Measurements from ENCODE around the gene PLCXD1.

PLCXD1 gene

GRCh38 chrX:333611-334311, 52.6 kb downstream of the PLCXD1 start:
- DNase-seq (ENCODE audit: low spot score): no peak

DNA sequence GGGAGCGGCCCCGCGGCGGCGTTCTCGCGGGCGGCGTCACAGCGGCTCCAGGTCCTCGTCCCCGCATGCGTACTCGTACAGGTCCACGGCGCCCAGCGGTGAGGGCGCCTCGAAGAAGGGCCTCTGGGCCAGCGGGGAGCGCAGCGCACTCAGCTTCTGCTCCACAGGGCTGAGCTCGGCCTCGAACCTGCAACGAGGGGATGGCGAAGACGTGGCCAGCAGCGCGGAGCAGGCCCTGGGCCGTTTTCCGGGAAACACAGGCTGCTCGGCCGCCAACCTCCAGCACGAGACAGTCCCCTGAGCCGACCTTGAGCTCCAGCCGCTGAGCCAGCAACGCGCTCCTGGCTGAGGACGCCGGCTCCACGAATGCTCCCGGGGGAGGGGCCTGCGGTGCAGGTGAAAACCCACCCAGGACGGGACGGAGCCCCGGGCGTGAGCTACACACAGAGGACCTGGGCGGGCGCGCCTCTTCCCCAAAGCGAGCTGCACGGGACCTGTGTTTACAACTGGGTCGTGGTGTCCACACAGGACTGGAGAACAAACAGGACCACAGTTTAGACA, 53.2 kb downstream of the PLCXD1 start:
- DNase-seq (ENCODE audit: low spot score): no peak

- no peak for DNase-seq (ENCODE audit: low spot score)
Observed at GRCh38 chrX:334971-335757, 54.0 kb downstream of the PLCXD1 start.

DNA sequence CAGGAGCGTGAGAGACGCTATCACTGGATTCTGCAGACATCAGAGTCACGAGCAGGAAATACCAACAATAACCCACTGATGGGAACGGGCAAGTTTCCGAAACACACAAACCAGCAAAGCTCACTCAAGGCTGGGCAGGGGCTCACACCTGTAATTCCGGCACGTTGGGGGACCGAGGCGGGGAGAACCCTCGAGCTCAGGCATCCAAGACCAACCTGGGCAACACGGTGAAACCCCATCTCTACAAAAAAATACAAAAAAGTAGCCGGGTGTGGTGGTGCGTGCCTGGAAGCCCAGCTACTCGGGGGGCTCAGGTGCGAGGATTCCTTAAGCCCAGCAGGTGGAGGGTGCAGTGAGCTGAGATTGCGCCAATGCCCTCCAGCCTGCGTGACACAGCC, 54.6 kb downstream of the PLCXD1 start:
- DNase-seq (ENCODE audit: low spot score): no peak

- no peak for DNase-seq (ENCODE audit: low spot score)
Observed at GRCh38 chrX:336227-336626, 55.0 kb downstream of the PLCXD1 start.

- DNase-seq (ENCODE audit: low spot score): no peak
Observed at GRCh38 chrX:337331-337831, 56.2 kb downstream of the PLCXD1 start.

GRCh38 chrX:338281-338835, 57.2 kb downstream of the PLCXD1 start:
- DNase-seq (ENCODE audit: low spot score): no peak

GRCh38 chrX:338836-339400, 57.7 kb downstream of the PLCXD1 start:
- DNase-seq (ENCODE audit: low spot score): no peak

- no peak for DNase-seq (ENCODE audit: low spot score)
Observed at GRCh38 chrX:340121-340520, 58.9 kb downstream of the PLCXD1 start.

DNA sequence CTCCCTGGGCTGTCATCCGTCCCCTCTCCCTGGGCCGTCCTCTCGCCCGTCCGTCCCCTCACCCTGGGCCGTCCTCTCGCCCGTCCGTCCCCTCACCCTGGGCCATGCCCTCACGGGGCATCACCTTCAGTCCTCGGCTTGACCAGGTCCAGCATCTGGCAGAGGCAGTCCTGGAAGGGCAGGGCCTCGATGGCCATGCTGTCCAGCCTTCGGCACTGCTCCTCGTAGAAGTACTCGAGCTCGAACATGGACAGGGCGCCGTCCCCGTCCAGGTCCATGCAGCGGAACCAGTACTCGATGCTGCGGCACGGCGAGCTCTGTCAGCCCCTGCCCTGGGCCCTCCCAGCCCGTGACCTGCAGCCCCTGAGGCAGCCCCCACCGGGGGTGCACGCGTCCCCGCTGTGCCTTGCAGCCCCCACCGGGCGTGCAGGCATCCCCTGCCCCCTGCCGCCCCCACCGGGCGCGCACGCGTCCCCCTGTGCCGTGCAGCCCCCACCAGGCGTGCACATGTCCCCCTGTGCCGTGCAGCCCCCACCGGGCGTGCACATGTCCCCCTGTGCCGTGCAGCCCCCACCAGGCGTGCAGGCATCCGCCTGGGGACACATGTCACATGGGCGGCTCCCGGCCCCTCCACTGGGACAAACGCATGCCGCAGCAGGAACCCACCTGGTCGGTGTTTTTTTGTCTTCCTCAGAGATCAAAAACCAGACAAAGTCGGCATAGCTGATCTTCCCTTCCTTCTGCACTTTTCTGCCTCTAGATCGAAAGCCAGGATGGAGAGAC, 59.7 kb downstream of the PLCXD1 start:
- DNase-seq (ENCODE audit: low spot score): no peak

DNA sequence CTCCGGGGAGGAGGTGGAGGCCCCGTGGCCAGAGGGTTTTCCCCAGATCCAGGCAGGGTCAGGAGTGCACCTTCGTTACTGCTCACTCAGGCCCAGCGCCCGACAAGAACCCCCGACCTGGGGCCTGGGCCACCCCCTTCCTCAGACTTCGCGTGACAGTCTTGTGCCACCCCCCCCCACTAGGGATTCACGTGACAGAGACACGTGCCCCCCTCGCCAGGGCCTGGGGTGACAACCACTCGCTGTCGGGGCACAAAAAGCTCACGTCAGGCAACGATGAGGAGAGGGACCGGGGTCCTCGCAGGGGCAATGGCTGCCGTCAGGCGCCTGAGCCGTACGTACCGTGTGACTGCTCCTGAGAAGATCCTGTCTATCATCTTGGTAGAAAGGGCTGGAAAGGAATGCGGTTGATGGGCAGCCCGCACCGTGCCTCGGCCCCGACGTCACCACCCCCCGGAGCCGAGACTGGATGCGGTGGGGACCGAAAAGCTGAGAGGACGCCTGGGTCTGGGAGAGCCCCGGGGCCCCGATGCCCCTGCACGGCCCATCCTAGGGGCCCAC, 60.4 kb downstream of the PLCXD1 start:
- no peak for DNase-seq (ENCODE audit: low spot score)

DNA sequence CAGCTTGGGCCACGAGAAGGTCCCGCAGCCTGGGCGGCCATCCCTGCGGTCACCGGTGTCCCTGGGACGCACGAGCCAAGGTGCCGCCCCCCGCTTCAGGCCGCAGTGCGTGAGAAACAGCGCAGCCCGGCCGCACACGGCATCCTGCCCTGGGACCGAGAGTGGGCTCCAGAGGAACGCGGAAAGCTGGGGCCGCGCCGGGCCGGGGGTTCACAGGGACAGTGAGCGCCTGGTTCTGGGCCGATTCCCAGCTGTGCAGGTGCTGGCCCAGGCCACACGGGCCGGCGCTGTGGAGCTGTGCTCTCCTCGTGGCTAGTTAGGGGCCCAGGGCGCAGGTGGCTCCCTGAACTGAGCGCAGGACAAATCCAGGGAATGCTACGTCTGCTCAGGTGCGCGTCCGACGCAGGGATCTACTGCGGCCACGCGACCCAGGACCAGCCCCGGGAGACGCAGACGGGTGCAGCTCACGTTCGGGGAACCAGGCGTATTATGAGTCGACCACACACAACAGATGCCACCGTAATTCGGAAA, 63.3 kb downstream of the PLCXD1 start:
- DNase-seq (ENCODE audit: low spot score): no peak

- DNase-seq (ENCODE audit: low spot score): no peak
Observed at GRCh38 chrX:345020-345925, 64.1 kb downstream of the PLCXD1 start.

DNA sequence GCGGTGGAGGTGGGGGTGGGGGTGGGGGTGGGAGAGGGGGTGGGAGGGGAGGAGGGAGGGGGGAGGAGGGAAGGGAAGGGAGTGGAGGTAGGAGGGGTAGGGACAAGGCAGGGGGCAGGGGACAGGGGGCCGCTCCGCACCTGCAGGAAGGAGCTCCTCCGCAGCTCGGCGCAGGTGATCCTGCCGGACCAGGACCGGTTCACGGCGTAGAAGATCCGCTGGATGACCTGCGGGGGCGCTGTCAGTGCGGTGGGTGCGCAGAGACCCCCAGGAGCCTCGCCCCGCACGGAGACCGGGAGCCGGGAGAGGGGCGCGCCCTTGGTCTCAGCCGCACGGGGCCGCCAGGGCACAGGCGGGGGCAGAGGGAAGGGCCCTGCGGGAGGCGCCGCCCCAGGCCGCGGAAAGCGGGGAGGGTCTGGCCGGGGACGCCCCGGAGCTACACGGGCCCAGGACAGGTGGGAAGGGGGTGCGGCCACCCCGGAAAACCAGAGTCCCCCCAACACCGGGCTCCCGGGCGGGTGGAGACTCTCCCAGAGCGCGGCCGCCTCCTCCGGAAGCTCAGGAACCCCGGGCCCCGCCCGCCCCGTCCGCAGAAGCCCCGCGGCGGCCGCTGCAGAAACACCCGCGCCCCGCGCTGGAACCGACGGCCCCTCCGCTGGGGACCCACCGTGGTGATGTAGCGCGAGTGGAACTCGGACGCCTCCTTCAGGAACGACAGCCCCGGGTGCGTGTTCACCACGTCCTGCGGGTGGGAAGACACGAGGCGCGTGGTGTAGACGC, 65.0 kb downstream of the PLCXD1 start:
- no peak for DNase-seq (ENCODE audit: low spot score)

DNA sequence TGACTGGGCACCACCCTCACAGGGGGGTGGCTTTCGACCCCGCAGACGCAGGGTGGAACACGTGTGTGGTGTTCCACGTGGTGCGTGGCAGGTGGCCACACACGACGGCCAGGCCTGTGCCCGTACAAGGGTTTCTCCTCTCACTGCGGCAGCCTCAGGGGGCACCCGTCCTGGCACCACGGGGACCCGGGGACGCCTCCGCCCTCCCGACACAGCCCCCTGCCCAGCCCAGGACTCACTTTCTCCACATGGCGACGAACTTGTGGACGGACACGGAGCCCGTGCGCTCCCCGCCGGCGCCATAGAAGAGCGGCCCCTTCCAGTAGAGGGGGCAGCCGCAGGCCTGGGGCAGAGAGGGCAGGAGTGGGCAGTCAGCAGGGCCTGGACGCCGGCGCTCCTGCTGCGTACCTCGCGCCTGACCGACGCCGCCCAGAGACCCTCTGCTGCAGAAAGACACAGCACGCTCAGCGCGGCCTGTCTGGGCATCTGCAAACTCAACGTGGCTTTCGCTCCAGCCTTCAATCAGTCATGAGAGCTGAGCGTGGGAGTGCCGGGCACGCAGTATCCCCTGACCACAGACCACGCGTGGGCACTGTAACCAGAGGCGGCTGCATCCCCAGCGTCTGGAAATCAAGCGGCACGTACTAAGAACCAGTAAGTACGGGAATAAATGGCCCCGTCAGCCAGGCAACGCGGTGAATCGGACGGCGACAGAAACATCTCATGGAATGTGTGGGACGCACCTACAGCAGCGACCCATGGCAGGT, 66.4 kb downstream of the PLCXD1 start:
- no peak for DNase-seq (ENCODE audit: low spot score)

DNA sequence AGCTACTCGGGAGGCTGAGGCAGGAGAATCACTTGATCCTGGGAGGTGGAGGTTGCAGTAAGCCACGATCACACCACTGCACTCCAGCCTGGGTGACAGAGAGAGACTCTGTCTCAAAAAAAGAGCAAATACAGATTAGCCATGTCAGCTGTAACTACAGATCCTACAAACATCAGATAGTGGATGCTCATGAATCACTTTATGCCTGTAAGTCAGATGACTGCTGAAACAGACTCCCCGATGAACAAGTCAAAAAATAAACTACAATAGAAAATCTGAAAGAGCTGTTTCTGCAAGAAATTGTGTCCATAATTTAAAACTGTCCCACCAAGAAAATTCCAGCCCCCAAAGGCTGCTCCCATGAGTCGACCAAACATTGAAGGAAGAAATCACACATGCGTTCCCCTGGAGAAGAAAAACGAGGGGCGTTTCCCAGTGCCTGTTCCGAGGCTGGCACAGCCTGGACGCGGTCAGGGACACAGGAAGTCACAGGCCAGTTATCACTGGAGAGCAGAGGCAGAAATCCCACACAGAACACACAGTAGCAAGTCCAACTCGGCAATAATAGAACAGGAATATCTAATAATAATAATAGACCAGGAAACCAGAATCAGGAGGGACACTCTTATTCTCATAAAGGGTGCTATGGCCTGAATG, 67.4 kb downstream of the PLCXD1 start:
- no peak for DNase-seq (ENCODE audit: low spot score)

- DNase-seq (ENCODE audit: low spot score): no peak
Observed at GRCh38 chrX:349196-349595, 68.0 kb downstream of the PLCXD1 start.

DNA sequence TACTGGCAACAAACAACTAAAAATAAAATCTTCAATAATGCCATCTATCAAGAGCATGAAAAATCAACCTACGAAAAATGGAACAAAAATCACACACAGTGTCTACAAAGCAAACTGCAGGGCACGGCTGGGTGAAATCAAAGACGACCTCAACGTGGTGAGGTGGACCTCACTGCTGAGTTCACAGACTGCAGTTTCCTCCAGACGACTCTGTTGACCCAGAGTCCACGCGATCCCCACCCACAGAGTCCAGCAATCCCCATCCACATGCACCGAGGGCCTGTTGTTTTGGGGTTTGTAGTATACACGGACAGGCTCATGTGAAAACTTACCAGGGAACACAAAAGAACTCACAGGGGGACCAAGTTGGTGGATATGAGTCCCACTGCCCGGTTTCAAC, 68.5 kb downstream of the PLCXD1 start:
- no peak for DNase-seq (ENCODE audit: low spot score)

All from LoVo (cell line).